HUES6 (cell line): Measurements from ENCODE around the gene NARS2.
"Not testable (repeated sequence)": the region's sequence is repeated elsewhere in the genome, so short reads cannot be mapped to it uniquely, and the experiment has no call there.

ENCODE experiments used
- H3K27ac ChIP-seq: 2 replicates; pipeline ENCODE4 v1.7.0; 2013; ENCODE audit warnings: low read depth, mild to moderate bottlenecking, low read length, inconsistent platforms
- H3K27me3 ChIP-seq: 2 replicates; pipeline ENCODE4 v1.6.1; 2013; ENCODE audit warnings: low read length; ENCODE audit not compliant: control insufficient read depth, insufficient read depth
- H3K36me3 ChIP-seq: 2 replicates; pipeline ENCODE4 v1.6.1; 2013; ENCODE audit warnings: low read length; ENCODE audit not compliant: control insufficient read depth, insufficient read depth
- H3K4me1 ChIP-seq: 2 replicates; pipeline ENCODE4 v1.6.1; 2013; ENCODE audit warnings: low read length; ENCODE audit not compliant: control insufficient read depth, insufficient read depth
- H3K4me3 ChIP-seq: 2 replicates; pipeline ENCODE4 v1.5.1; 2013; ENCODE audit warnings: low read depth, low read length
- H3K9ac ChIP-seq: one replicate; pipeline ENCODE4 v1.6.1; 2013; ENCODE audit warnings: mild to moderate bottlenecking, low read length
- H3K9me3 ChIP-seq: 2 replicates; pipeline ENCODE4 v1.6.1; 2013; ENCODE audit warnings: low read depth, low read length; ENCODE audit not compliant: control insufficient read depth, insufficient read depth

NARS2 gene

GRCh38 chr11:78514922-78515502 lies 59.7 kb downstream of the NARS2 start:
- H3K27ac ChIP-seq, result no peak overlapping the region
- no peak overlapping the region for H3K9ac ChIP-seq
- peaks cover 13% of the 10 kb centered on the region; the same call in 1 of the 2 replicates for H3K9me3 ChIP-seq
- no peak overlapping the region for H3K4me3 ChIP-seq
- peaks cover 11% of the 10 kb centered on the region; the same call in 1 of the 2 replicates for H3K36me3 ChIP-seq
- peaks cover 4% of the 10 kb centered on the region for H3K4me1 ChIP-seq
- no peaks in the 10 kb centered on the region for H3K27me3 ChIP-seq

GRCh38 chr11:78513085-78513484 lies 61.6 kb downstream of the NARS2 start:
- Histone ChIP-seq H3K9me3 (peaks cover 14% of the 10 kb centered on the region; the same call in 1 of the 2 replicates), H3K36me3 (peaks cover 11% of the 10 kb centered on the region; the same call in 1 of the 2 replicates)
- not testable (repeated sequence) for H3K4me1 ChIP-seq, H3K4me3 ChIP-seq, H3K27me3 ChIP-seq, H3K9ac ChIP-seq, H3K27ac ChIP-seq

- Histone ChIP-seq H3K9ac (no peak overlapping the region), H3K27ac (no peak overlapping the region), H3K9me3 (peaks cover 14% of the 10 kb centered on the region; the same call in 1 of the 2 replicates), H3K36me3 (peaks cover 11% of the 10 kb centered on the region; the same call in 1 of the 2 replicates), H3K4me1 (no peaks in the 10 kb centered on the region), H3K27me3 (no peaks in the 10 kb centered on the region), H3K4me3 (no peak overlapping the region)
Measured at GRCh38 chr11:78510597-78510996, 64.1 kb downstream of the NARS2 start.

- Histone ChIP-seq H3K9ac (no peak overlapping the region), H3K4me3 (no peak overlapping the region), H3K4me1 (no peaks in the 10 kb centered on the region), H3K27me3 (no peaks in the 10 kb centered on the region), H3K9me3 (peaks cover 14% of the 10 kb centered on the region; the same call in 1 of the 2 replicates), H3K27ac (no peak overlapping the region), H3K36me3 (peaks cover 11% of the 10 kb centered on the region; the same call in 1 of the 2 replicates)
Measured at GRCh38 chr11:78510025-78510596, 64.6 kb downstream of the NARS2 start.

GRCh38 chr11:78504708-78505107 lies 70.0 kb downstream of the NARS2 start:
- Histone ChIP-seq H3K27me3 (no peaks in the 10 kb centered on the region), H3K36me3 (no peaks in the 10 kb centered on the region), H3K4me3 (no peak overlapping the region), H3K27ac (no peak overlapping the region), H3K4me1 (peaks cover 12% of the 10 kb centered on the region; the same call in 1 of the 2 replicates), H3K9me3 (no peaks in the 10 kb centered on the region), H3K9ac (no peak overlapping the region)

- H3K9me3 ChIP-seq, result no peaks in the 10 kb centered on the region
- no peaks in the 10 kb centered on the region for H3K27me3 ChIP-seq
Measured at GRCh38 chr11:78504181-78504580, 70.5 kb downstream of the NARS2 start.

GRCh38 chr11:78499971-78500370 lies 74.7 kb downstream of the NARS2 start:
- no peak overlapping the region for H3K9ac ChIP-seq
- no peaks in the 10 kb centered on the region for H3K27me3 ChIP-seq
- no peak overlapping the region for H3K27ac ChIP-seq
- peaks cover 12% of the 10 kb centered on the region; the same call in 1 of the 2 replicates for H3K4me1 ChIP-seq
- no peak overlapping the region for H3K4me3 ChIP-seq
- H3K36me3 ChIP-seq, result no peaks in the 10 kb centered on the region
- H3K9me3 ChIP-seq, result no peaks in the 10 kb centered on the region

More at GRCh38 chr11:78504181-78504580, 70.5 kb downstream of the NARS2 start:
- H3K4me3 ChIP-seq, result no peak overlapping the region
- H3K27ac ChIP-seq, result no peak overlapping the region
- no peak overlapping the region for H3K9ac ChIP-seq
- no peaks in the 10 kb centered on the region for H3K36me3 ChIP-seq
- peaks cover 12% of the 10 kb centered on the region; the same call in 1 of the 2 replicates for H3K4me1 ChIP-seq

- no peak overlapping the region for H3K9ac ChIP-seq
- no peaks in the 10 kb centered on the region; the same call in 1 of the 2 replicates for H3K36me3 ChIP-seq
- H3K4me3 ChIP-seq, result no peak overlapping the region
- H3K4me1 ChIP-seq, result no peaks in the 10 kb centered on the region
- H3K27me3 ChIP-seq, result no peaks in the 10 kb centered on the region
- H3K27ac ChIP-seq, result no peak overlapping the region
- H3K9me3 ChIP-seq, result no peaks in the 10 kb centered on the region
Measured at GRCh38 chr11:78497293-78497692, 77.4 kb downstream of the NARS2 start.

GRCh38 chr11:78493413-78493975 lies 81.2 kb downstream of the NARS2 start:
- Histone ChIP-seq H3K4me3 (no peak overlapping the region), H3K9ac (no peak overlapping the region), H3K4me1 (no peaks in the 10 kb centered on the region), H3K36me3 (no peaks in the 10 kb centered on the region; the same call in 1 of the 2 replicates), H3K9me3 (no peaks in the 10 kb centered on the region), H3K27me3 (no peaks in the 10 kb centered on the region), H3K27ac (no peak overlapping the region)

- no peaks in the 10 kb centered on the region for H3K4me1 ChIP-seq
- no peak overlapping the region for H3K4me3 ChIP-seq
- H3K9me3 ChIP-seq, result no peaks in the 10 kb centered on the region
- H3K27me3 ChIP-seq, result no peaks in the 10 kb centered on the region
- H3K36me3 ChIP-seq, result no peaks in the 10 kb centered on the region; the same call in 1 of the 2 replicates
- H3K27ac ChIP-seq, result no peak overlapping the region
- no peak overlapping the region for H3K9ac ChIP-seq
Measured at GRCh38 chr11:78492973-78493372, 81.7 kb downstream of the NARS2 start.

GRCh38 chr11:78489184-78489583 lies 85.5 kb downstream of the NARS2 start:
- Histone ChIP-seq H3K36me3 (peaks cover 4% of the 10 kb centered on the region; the same call in 1 of the 2 replicates), H3K27ac (no peak overlapping the region), H3K27me3 (no peaks in the 10 kb centered on the region), H3K4me3 (no peak overlapping the region), H3K9me3 (no peaks in the 10 kb centered on the region), H3K9ac (no peak overlapping the region), H3K4me1 (no peaks in the 10 kb centered on the region)
